Esophagus muscularis mucosa (tissue), 4 donors: ENCODE results near the gene NANOS1.

ENCODE experiments used
- CTCF ChIP-seq, 3 experiments: fragments of 200-600 bp in 2 of 3; fragments of 450-650 bp in 1 of 3; sonication (generic) in 2 of 3; IDR thresholded peaks; one replicate each; pipeline ENCODE4 v1.5.1; 2017 to 2019; ENCODE audit warnings: antibody characterized with exemption in 3 of 3, mild to moderate bottlenecking in 2 of 3, moderate library complexity in 1 of 3
- EP300 ChIP-seq: sonication (generic); formaldehyde crosslinking; IDR thresholded peaks from one replicate; pipeline ENCODE4 v1.6.1; 2017; ENCODE audit warnings: antibody characterized with exemption
- POLR2AphosphoS5 ChIP-seq, 2 donors: sonication (generic); formaldehyde crosslinking; IDR thresholded peaks; one replicate each; pipeline ENCODE4 v1.6.1; 2017; ENCODE audit warnings: antibody characterized with exemption in 2 of 2

- TF ChIP-seq CTCF (IDR thresholded peaks at IDR 0.05) (no peak), EP300 (no peak), POLR2AphosphoS5 (IDR thresholded peaks at IDR 0.05) (no peak)
Measured at GRCh38 chr10:119045561-119045960, 16.0 kb downstream of the NANOS1 start.
